Mesenchymal stem cell (in vitro differentiated cells and primary cell): ENCODE results near the gene EPAS1.
A peak's percentile ranks its signal among the peaks of the same experiment; 100 is the strongest.

Experiments used
- DNase-seq: peaks from one replicate; pipeline ENCODE4 v3.0.0-alpha.2; 2013
- H2AFZ ChIP-seq: one replicate; pipeline ENCODE4 v1.6.1; 2013; ENCODE audit warnings: low read depth, mild to moderate bottlenecking, control low read depth, inconsistent platforms, low read length, moderate library complexity
- H2AK5ac ChIP-seq: 2 replicates; pipeline ENCODE4 v1.6.1; 2013; ENCODE audit warnings: low read length, moderate library complexity, mild to moderate bottlenecking, inconsistent platforms; ENCODE audit not compliant: severe bottlenecking
- H2BK120ac ChIP-seq: one replicate; pipeline ENCODE4 v1.6.1; 2013; ENCODE audit warnings: low read depth, mild to moderate bottlenecking, inconsistent platforms, low read length, moderate library complexity
- H2BK12ac ChIP-seq, 2 experiments: one replicate each; pipeline ENCODE4 v1.6.1; 2013; ENCODE audit warnings: inconsistent platforms in 2 of 2, low read length in 2 of 2, mild to moderate bottlenecking in 2 of 2, moderate library complexity in 2 of 2, control low read depth in 1 of 2
- H2BK15ac ChIP-seq: one replicate; pipeline ENCODE4 v1.6.1; 2013; ENCODE audit warnings: mild to moderate bottlenecking, low read depth, inconsistent platforms; ENCODE audit not compliant: poor library complexity, severe bottlenecking
- H2BK5ac ChIP-seq: 2 replicates; pipeline ENCODE4 v1.6.1; 2013; ENCODE audit warnings: low read depth, mild to moderate bottlenecking, low read length, control low read depth, inconsistent platforms; ENCODE audit not compliant: poor library complexity, severe bottlenecking
- H3K14ac ChIP-seq, 2 experiments: one replicate each; pipeline ENCODE4 v1.6.1; 2013; ENCODE audit warnings: inconsistent platforms in 2 of 2, low read length in 2 of 2, control low read depth in 1 of 2, mild to moderate bottlenecking in 1 of 2, moderate library complexity in 1 of 2
- H3K18ac ChIP-seq, 2 experiments: one replicate each; pipeline ENCODE4 v1.6.1; 2013; ENCODE audit warnings: inconsistent platforms in 2 of 2, low read length in 2 of 2, control low read depth in 1 of 2, low read depth in 1 of 2, mild to moderate bottlenecking in 1 of 2
- H3K23ac ChIP-seq, 2 experiments: one replicate each; pipeline ENCODE4 v1.6.1; 2013; ENCODE audit warnings: inconsistent platforms in 2 of 2, low read length in 2 of 2, mild to moderate bottlenecking in 2 of 2, moderate library complexity in 2 of 2, control low read depth in 1 of 2
- H3K27ac ChIP-seq: 2 replicates; pipeline ENCODE4 v1.5.1; 2013; ENCODE audit warnings: mild to moderate bottlenecking, moderate library complexity, low read length, control low read depth, inconsistent platforms; ENCODE audit not compliant: poor library complexity, severe bottlenecking
- H3K27me3 ChIP-seq, 2 experiments: 2 replicates each; pipeline versions ENCODE4 v1.6.1 to v1.7.0; 2013; ENCODE audit warnings: low read length in 2 of 2, mild to moderate bottlenecking in 2 of 2, moderate library complexity in 2 of 2, control low read depth in 1 of 2, inconsistent platforms in 1 of 2; ENCODE audit not compliant: control insufficient read depth in 1 of 2, insufficient read depth in 1 of 2
- H3K36me3 ChIP-seq, 2 experiments: 2 replicates each; pipeline versions ENCODE4 v1.6.1 to v1.7.0; 2013; ENCODE audit warnings: low read length in 2 of 2, control low read depth in 1 of 2, inconsistent platforms in 1 of 2, low read depth in 1 of 2, mild to moderate bottlenecking in 1 of 2; ENCODE audit not compliant: insufficient read depth in 2 of 2, control insufficient read depth in 1 of 2
- H3K4ac ChIP-seq, 2 experiments: one replicate each; pipeline ENCODE4 v1.6.1; 2013; ENCODE audit warnings: inconsistent platforms in 2 of 2, low read length in 2 of 2, mild to moderate bottlenecking in 2 of 2, moderate library complexity in 2 of 2, control low read depth in 1 of 2, low read depth in 1 of 2
- H3K4me1 ChIP-seq: 2 replicates; pipeline ENCODE4 v1.6.1; 2013; ENCODE audit warnings: low read depth, low read length, control low read depth; ENCODE audit not compliant: control insufficient read depth, insufficient read depth
- H3K4me2 ChIP-seq: 2 replicates; pipeline ENCODE4 v1.6.1; 2013; ENCODE audit warnings: low read length, mild to moderate bottlenecking, inconsistent platforms; ENCODE audit not compliant: poor library complexity, severe bottlenecking
- H3K4me3 ChIP-seq, 2 experiments: 2 replicates each; pipeline versions ENCODE4 v1.5.1 to v1.7.0; 2013; ENCODE audit warnings: low read length in 2 of 2, mild to moderate bottlenecking in 2 of 2, control low read depth in 1 of 2, low read depth in 1 of 2; ENCODE audit not compliant: insufficient read depth in 1 of 2
- H3K79me1 ChIP-seq: replicated peaks from 2 replicates; pipeline ENCODE4 v1.6.1; 2013; ENCODE audit warnings: mild to moderate bottlenecking, control low read depth, low read length, inconsistent platforms; ENCODE audit not compliant: poor library complexity, severe bottlenecking
- H3K9ac ChIP-seq: 2 replicates; pipeline ENCODE4 v1.7.0; 2013; ENCODE audit warnings: mild to moderate bottlenecking, low read length, moderate library complexity
- H3K9me3 ChIP-seq: 2 replicates; pipeline ENCODE4 v1.7.0; 2013; ENCODE audit warnings: mild to moderate bottlenecking, low read length; ENCODE audit not compliant: control insufficient read depth
- H4K8ac ChIP-seq: one replicate; pipeline ENCODE4 v1.6.1; 2013; ENCODE audit warnings: inconsistent platforms, mild to moderate bottlenecking, low read length, moderate library complexity
- H4K91ac ChIP-seq: one replicate; pipeline ENCODE4 v1.6.1; 2013; ENCODE audit warnings: mild to moderate bottlenecking, low read length, inconsistent platforms
- WGBS: methylation state at CpG from one replicate; pipeline ENCODE4 v1.1.7; 2013; ENCODE audit warnings: mixed read lengths; 5-methylcytosine and 5-hydroxymethylcytosine counted together

Gene EPAS1

DNA sequence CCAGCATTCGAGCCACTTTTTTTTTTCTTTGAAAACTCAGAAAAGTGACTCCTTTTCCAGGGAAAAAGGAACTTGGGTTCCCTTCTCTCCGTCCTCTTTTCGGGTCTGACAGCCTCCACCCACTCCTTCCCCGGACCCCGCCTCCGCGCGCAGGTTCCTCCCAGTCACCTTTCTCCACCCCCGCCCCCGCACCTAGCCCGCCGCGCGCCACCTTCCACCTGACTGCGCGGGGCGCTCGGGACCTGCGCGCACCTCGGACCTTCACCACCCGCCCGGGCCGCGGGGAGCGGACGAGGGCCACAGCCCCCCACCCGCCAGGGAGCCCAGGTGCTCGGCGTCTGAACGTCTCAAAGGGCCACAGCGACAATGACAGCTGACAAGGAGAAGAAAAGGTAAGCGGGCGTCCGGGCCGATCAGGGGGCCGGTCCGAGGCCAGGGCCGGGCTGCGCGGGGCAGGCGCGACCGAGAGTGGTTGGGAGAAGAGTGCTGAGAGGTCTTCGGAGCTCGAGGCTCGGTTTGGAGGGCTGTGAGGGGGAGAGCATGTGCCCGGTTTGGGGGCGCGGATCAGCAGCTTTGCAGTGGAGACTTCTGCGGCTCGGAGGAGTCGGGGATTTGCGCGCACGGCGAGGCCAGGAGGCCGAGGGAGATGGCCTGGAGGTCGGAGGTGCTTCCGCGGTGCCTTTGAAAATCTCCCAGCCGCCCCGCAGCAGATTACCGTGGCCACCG is 502 bp downstream of the EPAS1 start:
- Histone ChIP-seq H3K9me3 (no peaks in the 10 kb centered on the region), H2BK120ac (peak overlapping the region; percentile 66)

DNA sequence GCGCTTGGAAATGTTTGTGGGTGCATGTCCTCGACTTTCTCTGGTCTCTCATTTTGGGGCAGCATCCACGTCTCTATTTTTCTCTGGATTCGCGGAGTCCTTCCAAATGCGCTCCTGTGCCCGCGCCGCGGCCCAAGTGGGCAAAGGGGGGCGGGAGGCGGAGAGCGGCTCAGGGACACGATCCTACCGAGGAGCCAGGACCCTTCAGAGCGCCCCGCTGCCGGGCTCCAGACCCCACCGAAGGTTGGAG is 990 bp downstream of the EPAS1 start:
- no peak overlapping the region for H3K27ac ChIP-seq
- H2BK12ac ChIP-seq: peak overlapping the region in 1 of 2 experiments; percentile 85
- H2AK5ac ChIP-seq: no peak overlapping the region
- H3K18ac ChIP-seq: peak overlapping the region; percentile 25 to 81
- H2BK15ac ChIP-seq: no peak overlapping the region
- DNase-seq: no peak
- WGBS: 4% methylated on average over 16 of the region's 19 CpGs
- peaks cover 16% of the 10 kb centered on the region for H3K79me1 ChIP-seq
- H3K4me1 ChIP-seq: peaks cover 21% of the 10 kb centered on the region
- peak overlapping the region in 1 of 2 experiments; percentile 9 for H3K23ac ChIP-seq
- H3K14ac ChIP-seq: peak overlapping the region in 1 of 2 experiments; percentile 50
- peak overlapping the region; percentile 10 for H2AFZ ChIP-seq
- H2BK5ac ChIP-seq: no peak overlapping the region
- peak overlapping the region in 1 of 2 experiments; percentile 86 for H3K4ac ChIP-seq
- H3K4me3 ChIP-seq: peak overlapping the region; percentile 75 to 88
- H2BK120ac ChIP-seq: peak overlapping the region; percentile 56
- H3K9ac ChIP-seq: peak overlapping the region; percentile 89
- no peak overlapping the region for H4K91ac ChIP-seq
- peak overlapping the region; percentile 99 for H3K4me2 ChIP-seq
- no peaks in the 10 kb centered on the region for H3K36me3 ChIP-seq
- H4K8ac ChIP-seq: no peak overlapping the region
- H3K27me3 ChIP-seq: peaks cover 0 to 11% of the 10 kb centered on the region in 2 experiments
- no peaks in the 10 kb centered on the region for H3K9me3 ChIP-seq

More for the DNA sequence above, 502 bp downstream of the EPAS1 start:
- no peak overlapping the region for H4K91ac ChIP-seq
- peak overlapping the region; percentile 89 for H3K9ac ChIP-seq
- no peak overlapping the region for H4K8ac ChIP-seq
- H2BK5ac ChIP-seq: no peak overlapping the region
- H3K27me3 ChIP-seq: peaks cover 0 to 11% of the 10 kb centered on the region in 2 experiments
- H3K14ac ChIP-seq: peak overlapping the region in 1 of 2 experiments; percentile 93
- under 1% methylated on average over 65 of the region's 65 CpGs for WGBS
- H3K4me3 ChIP-seq: peak overlapping the region; percentile 75 to 88
- H3K4ac ChIP-seq: peak overlapping the region; percentile 36 to 86
- H3K18ac ChIP-seq: peak overlapping the region; percentile 72 to 81
- peak overlapping the region; percentile 10 for H2AFZ ChIP-seq
- no peak overlapping the region for H2BK15ac ChIP-seq
- H3K4me2 ChIP-seq: peak overlapping the region; percentile 99
- no peak overlapping the region for H3K27ac ChIP-seq
- H3K23ac ChIP-seq: peak overlapping the region in 1 of 2 experiments; percentile 95
- peaks cover 21% of the 10 kb centered on the region for H3K4me1 ChIP-seq
- H3K36me3 ChIP-seq: no peaks in the 10 kb centered on the region
- peaks cover 15% of the 10 kb centered on the region for H3K79me1 ChIP-seq
- peak overlapping the region in 1 of 2 experiments; percentile 85 for H2BK12ac ChIP-seq
- peak; percentile 38 for DNase-seq
- no peak overlapping the region for H2AK5ac ChIP-seq

DNA sequence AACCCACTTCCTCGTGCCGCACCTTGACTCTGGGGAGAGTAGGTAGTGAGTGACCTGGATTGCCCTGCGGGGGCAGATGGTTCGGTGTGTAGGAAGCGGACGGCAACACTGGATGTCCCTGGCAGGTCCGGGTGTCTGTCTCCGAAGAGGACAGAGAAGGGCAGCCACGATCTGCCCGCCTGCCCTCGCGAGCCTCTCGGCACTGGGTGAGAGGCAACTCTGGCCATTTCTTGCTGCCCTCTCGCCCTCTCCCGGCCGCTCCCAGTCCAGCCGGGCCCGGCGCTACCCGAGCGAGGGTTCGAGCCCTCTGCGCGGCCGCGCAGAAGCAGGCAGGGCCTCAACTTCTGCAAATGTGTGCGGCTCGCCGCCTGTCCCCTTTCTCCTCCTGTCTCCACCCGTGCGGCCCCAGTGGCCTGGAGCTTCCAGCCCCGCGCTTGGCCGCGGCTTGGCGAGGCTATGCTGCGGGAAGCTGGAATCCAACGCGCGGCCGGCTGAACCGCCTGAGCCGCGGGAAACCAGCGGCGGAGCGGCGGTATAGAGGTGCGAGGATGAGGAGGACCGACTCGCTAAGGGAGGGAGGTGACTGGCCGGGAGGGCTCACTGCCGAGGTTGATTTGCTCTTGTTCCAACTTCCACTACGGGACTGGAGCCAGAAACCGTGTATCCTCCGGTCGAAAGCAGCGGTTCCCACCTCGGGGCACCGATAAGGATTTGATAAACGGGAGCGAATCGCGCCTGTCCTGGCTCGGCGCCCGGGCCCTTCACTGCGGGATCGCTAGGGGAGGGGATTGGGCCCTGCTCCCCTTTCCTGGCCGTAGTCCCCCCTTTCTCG is 1.5 kb downstream of the EPAS1 start:
- 1% methylated on average over 71 of the region's 71 CpGs for WGBS
- Histone ChIP-seq H2BK5ac (peak overlapping the region; percentile 24), H4K91ac (peak overlapping the region; percentile 82), H3K4me1 (peaks cover 21% of the 10 kb centered on the region), H3K18ac (peak overlapping the region; percentile 84 to 93), H3K27ac (peak overlapping the region; percentile 19), H2BK120ac (peak overlapping the region; percentile 67), H2AFZ (peak overlapping the region; percentile 8), H3K79me1 (peaks cover 18% of the 10 kb centered on the region), H2BK12ac (peak overlapping the region; percentile 64 to 85), H3K36me3 (no peaks in the 10 kb centered on the region), H4K8ac (peak overlapping the region; percentile 66), H2BK15ac (peak overlapping the region; percentile 19), H2AK5ac (no peak overlapping the region), H3K9ac (peak overlapping the region; percentile 89), H3K14ac (peak overlapping the region in 1 of 2 experiments; percentile 98), H3K9me3 (no peaks in the 10 kb centered on the region), H3K27me3 (peaks cover 0 to 11% of the 10 kb centered on the region in 2 experiments), H3K4me3 (peak overlapping the region; percentile 75 to 88), H3K23ac (peak overlapping the region in 1 of 2 experiments; percentile 97), H3K4me2 (peak overlapping the region; percentile 99), H3K4ac (peak overlapping the region; percentile 70 to 92)
- peak; percentile 61 for DNase-seq
